OCI-LY1 (cell line): ENCODE data around the gene DPP6.

Experiments
- H2AFZ ChIP-seq: fragments of 200-600 bp; sonication (generic), shearing (Covaris generic); 2 replicates; pipeline ENCODE4 v1.6.0; 2014; ENCODE audit warnings: antibody characterized with exemption, mild to moderate bottlenecking, low read length
- H3F3A ChIP-seq: fragments of 200-600 bp; sonication (generic), shearing (Covaris generic); 2 replicates; pipeline ENCODE4 v1.6.0; 2014; ENCODE audit warnings: mild to moderate bottlenecking, antibody characterized with exemption, low read length, moderate library complexity; ENCODE audit not compliant: insufficient read depth
- H3K27ac ChIP-seq: fragments of 200-600 bp; sonication (generic); 2 replicates; pipeline ENCODE4 v1.5.1; 2014; ENCODE audit warnings: low read length, mixed run types, mild to moderate bottlenecking, low read depth; ENCODE audit not compliant: poor library complexity, severe bottlenecking
- H3K27me3 ChIP-seq: fragments of 200-600 bp; sonication (generic); 2 replicates; pipeline ENCODE4 v1.6.0; 2014; ENCODE audit warnings: antibody characterized with exemption, mild to moderate bottlenecking, low read length, moderate library complexity; ENCODE audit not compliant: insufficient read depth
- H3K36me3 ChIP-seq: fragments of 200-600 bp; sonication (generic); 2 replicates; pipeline ENCODE4 v1.6.1; 2014; ENCODE audit warnings: mild to moderate bottlenecking, antibody characterized with exemption, low read length, moderate library complexity, mixed read lengths; ENCODE audit not compliant: insufficient read depth
- H3K4me1 ChIP-seq: fragments of 200-600 bp; sonication (generic); 2 replicates; pipeline ENCODE4 v1.5.1; 2014; ENCODE audit warnings: mild to moderate bottlenecking, low read length, moderate library complexity; ENCODE audit not compliant: insufficient read depth, severe bottlenecking
- H3K4me2 ChIP-seq: fragments of 200-600 bp; sonication (generic), shearing (Covaris generic); 2 replicates; pipeline ENCODE4 v1.6.1; 2014; ENCODE audit warnings: low read length
- H3K4me3 ChIP-seq: fragments of 200-600 bp; sonication (generic); 2 replicates; pipeline ENCODE4 v1.5.1; 2014; ENCODE audit warnings: low read length, low read depth, mild to moderate bottlenecking, mixed read lengths; ENCODE audit not compliant: poor library complexity, severe bottlenecking
- H3K79me2 ChIP-seq: fragments of 200-600 bp; shearing (Covaris generic); 2 replicates; pipeline ENCODE4 v1.6.1; 2016; ENCODE audit warnings: mixed run types, low read length, mixed read lengths; ENCODE audit not compliant: insufficient read depth
- H3K9ac ChIP-seq: fragments of 200-600 bp; sonication (generic), shearing (Covaris generic); 2 replicates; pipeline ENCODE4 v1.6.1; 2014; ENCODE audit warnings: mild to moderate bottlenecking, low read length, mixed read lengths
- H3K9me2 ChIP-seq: fragments of 200-600 bp; sonication (generic), shearing (Covaris generic); 2 replicates; pipeline ENCODE4 v1.6.1; 2014; ENCODE audit warnings: low read depth, mild to moderate bottlenecking, low read length, mixed read lengths
- H3K9me3 ChIP-seq: fragments of 200-600 bp; shearing (Covaris generic); 2 replicates; pipeline ENCODE4 v1.6.1; 2014; ENCODE audit warnings: low read length, mixed read lengths
- H4K20me1 ChIP-seq: fragments of 200-600 bp; sonication (generic), shearing (Covaris generic); 2 replicates; pipeline ENCODE4 v1.6.0; 2016; ENCODE audit warnings: mild to moderate bottlenecking, low read length; ENCODE audit not compliant: insufficient read depth
- EZH2 ChIP-seq: fragments of 200-600 bp; sonication (generic), shearing (Covaris generic); IDR thresholded peaks from 2 replicates; pipeline ENCODE4 v1.8.0; 2017; ENCODE audit warnings: borderline replicate concordance, mixed run types, mild to moderate bottlenecking, antibody characterized with exemption, low read length, moderate library complexity, mixed read lengths
- TF ChIP-seq, protein P1 (sequence below): fragments of 200-600 bp; sonication (generic), shearing (Covaris generic); IDR thresholded peaks from 2 replicates; pipeline ENCODE4 v1.5.1; 2017; ENCODE audit warnings: mild to moderate bottlenecking, antibody characterized with exemption, low read length, moderate library complexity, mixed read lengths

The DPP6 gene

DNA sequence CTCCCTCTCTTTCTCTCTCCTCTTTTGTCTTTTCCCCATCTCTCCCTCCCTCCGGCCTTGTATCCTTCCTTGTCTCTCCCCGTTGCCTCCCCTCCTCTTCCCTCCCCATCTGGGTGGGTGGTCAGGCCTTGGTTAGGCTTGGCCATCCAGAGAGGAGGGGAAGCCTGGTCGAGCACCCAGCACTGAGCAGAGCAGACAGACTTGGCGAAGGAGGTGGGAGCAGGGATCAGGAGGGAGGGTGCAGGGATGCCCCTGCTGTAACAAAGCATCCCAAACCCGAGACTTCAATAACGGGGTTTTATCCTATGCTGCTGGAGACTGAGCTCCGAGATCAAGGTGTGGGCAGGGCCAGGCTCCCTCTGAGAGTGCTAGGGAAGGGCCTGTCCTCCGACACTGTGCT is 853.4 kb downstream of the DPP6 start:
- peaks cover 19% of the 10 kb centered on the region; the same call in 1 of the 2 replicates for H3K27me3 ChIP-seq
- H3K4me1 ChIP-seq, result no peaks in the 10 kb centered on the region
- no peaks in the 10 kb centered on the region for H3K79me2 ChIP-seq
- H3K9me3 ChIP-seq, result no peaks in the 10 kb centered on the region
- no peak for TF ChIP-seq EZH2
- TF ChIP-seq, protein P1, sequence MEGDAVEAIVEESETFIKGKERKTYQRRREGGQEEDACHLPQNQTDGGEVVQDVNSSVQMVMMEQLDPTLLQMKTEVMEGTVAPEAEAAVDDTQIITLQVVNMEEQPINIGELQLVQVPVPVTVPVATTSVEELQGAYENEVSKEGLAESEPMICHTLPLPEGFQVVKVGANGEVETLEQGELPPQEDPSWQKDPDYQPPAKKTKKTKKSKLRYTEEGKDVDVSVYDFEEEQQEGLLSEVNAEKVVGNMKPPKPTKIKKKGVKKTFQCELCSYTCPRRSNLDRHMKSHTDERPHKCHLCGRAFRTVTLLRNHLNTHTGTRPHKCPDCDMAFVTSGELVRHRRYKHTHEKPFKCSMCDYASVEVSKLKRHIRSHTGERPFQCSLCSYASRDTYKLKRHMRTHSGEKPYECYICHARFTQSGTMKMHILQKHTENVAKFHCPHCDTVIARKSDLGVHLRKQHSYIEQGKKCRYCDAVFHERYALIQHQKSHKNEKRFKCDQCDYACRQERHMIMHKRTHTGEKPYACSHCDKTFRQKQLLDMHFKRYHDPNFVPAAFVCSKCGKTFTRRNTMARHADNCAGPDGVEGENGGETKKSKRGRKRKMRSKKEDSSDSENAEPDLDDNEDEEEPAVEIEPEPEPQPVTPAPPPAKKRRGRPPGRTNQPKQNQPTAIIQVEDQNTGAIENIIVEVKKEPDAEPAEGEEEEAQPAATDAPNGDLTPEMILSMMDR, result no peak
- no peaks in the 10 kb centered on the region for H3F3A ChIP-seq
- H3K9me2 ChIP-seq, result no peaks in the 10 kb centered on the region
- no peaks in the 10 kb centered on the region for H4K20me1 ChIP-seq
- H3K4me2 ChIP-seq, result no peak overlapping the region
- H3K9ac ChIP-seq, result no peak overlapping the region
- no peak overlapping the region for H3K4me3 ChIP-seq
- H3K27ac ChIP-seq, result no peak overlapping the region
- no peak overlapping the region for H2AFZ ChIP-seq
- H3K36me3 ChIP-seq, result no peaks in the 10 kb centered on the region

DNA sequence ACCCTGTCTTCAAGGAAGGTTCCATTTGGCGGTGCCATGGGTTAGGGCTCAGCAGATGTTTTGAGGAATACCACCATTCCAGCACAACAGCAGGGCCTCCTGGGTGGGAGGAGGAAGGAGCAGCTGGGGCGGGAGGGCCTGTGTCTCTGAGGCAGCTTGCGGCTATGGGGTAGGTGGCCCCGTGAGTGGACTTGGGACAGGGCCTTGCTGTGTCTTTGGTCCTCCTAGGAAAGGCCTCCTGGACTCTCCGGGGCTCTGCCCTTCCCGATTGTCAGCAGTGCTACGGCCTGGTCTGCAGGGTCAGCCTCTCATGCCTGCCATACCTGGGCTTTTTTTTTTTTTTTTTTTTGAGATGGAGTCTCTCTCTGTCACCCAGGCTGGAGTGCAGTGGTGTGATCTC is 854.0 kb downstream of the DPP6 start:
- H4K20me1 ChIP-seq, result no peaks in the 10 kb centered on the region
- no peak overlapping the region for H2AFZ ChIP-seq
- no peaks in the 10 kb centered on the region for H3K9me2 ChIP-seq
- H3K79me2 ChIP-seq, result no peaks in the 10 kb centered on the region
- H3K27ac ChIP-seq, result no peak overlapping the region
- H3F3A ChIP-seq, result no peaks in the 10 kb centered on the region
- no peak overlapping the region for H3K4me2 ChIP-seq
- TF ChIP-seq, protein P1, result no peak
- H3K4me1 ChIP-seq, result no peaks in the 10 kb centered on the region
- H3K9ac ChIP-seq, result no peak overlapping the region
- H3K4me3 ChIP-seq, result no peak overlapping the region
- H3K36me3 ChIP-seq, result no peaks in the 10 kb centered on the region
- H3K27me3 ChIP-seq, result peaks cover 16% of the 10 kb centered on the region; the same call in 1 of the 2 replicates
- H3K9me3 ChIP-seq, result peaks cover 2% of the 10 kb centered on the region; the same call in 1 of the 2 replicates

- Histone ChIP-seq H3K9ac (no peak overlapping the region), H3K9me2 (no peaks in the 10 kb centered on the region), H3K9me3 (peaks cover 5% of the 10 kb centered on the region; the same call in 1 of the 2 replicates), H4K20me1 (no peaks in the 10 kb centered on the region), H3K27ac (no peak overlapping the region), H3K4me1 (no peaks in the 10 kb centered on the region), H3K36me3 (no peaks in the 10 kb centered on the region), H3K79me2 (no peaks in the 10 kb centered on the region), H3K27me3 (peaks cover 22% of the 10 kb centered on the region; the same call in 1 of the 2 replicates), H3K4me3 (no peak overlapping the region), H3K4me2 (no peak overlapping the region), H3F3A (no peaks in the 10 kb centered on the region), H2AFZ (no peak overlapping the region)
- TF ChIP-seq, protein P1, result no peak
- no peak for TF ChIP-seq EZH2
Measured at GRCh38 chr7:154906736-154907355, 854.6 kb downstream of the DPP6 start.
